Measurements from ENCODE around the gene DPCD.

- TF ChIP-seq POLR2AphosphoS5 (IDR thresholded peaks at IDR 0.05) (no peak), TAF1 (IDR thresholded peaks at IDR 0.05; ENCODE audit: low read depth) (no peak), CTCF (IDR thresholded peaks at IDR 0.05; ENCODE audit: poor library complexity, severe bottlenecking) (no peak)
Measured at GRCh38 chr10:101568054-101568745, 19.9 kb upstream of the DPCD start.

Measured in neural cell (in vitro differentiated cells).